HG03045 (cell line): ENCODE measurements around the gene SNAPC4.
"Not testable (repeated sequence)": the region's sequence is repeated elsewhere in the genome, so short reads cannot be mapped to it uniquely, and the experiment has no call there.

Experiments
- ATAC-seq: cut with Tn5 transposase; IDR thresholded peaks from one replicate; pipeline ENCODE4 v1.9.1; 2021; ENCODE audit warnings: mild to moderate bottlenecking, moderate library complexity; ENCODE audit not compliant: unreplicated experiment

Gene SNAPC4

GRCh38 chr9:136409557-136410455 lies 9.8 kb upstream of the SNAPC4 start:
- no peak for ATAC-seq

- ATAC-seq, result no peak
These were observed 7.9 kb upstream of the SNAPC4 start for GRCh38 chr9:136407911-136408310.

DNA sequence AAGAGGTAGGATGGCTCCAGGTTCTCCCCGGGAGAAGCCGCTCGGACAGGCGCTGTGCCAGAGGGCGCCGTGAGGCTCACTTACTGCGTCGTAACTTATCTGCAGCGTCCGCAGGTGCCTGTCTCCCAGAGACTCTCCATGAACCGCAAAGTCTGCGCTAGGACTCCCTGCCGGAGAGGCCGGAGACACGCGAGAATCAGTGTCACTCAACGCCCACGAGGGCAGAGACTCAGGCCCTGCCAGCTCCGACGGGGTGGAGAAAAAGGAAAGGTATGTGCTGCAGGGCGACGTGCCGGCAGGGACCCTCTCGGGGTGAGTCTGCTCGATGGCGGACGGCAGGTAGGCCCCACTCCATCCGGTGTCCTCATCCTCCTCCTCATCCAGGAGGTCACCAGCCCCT lies 7.1 kb upstream of the SNAPC4 start:
- not testable (repeated sequence) for ATAC-seq

GRCh38 chr9:136405904-136406303 lies 5.9 kb upstream of the SNAPC4 start:
- ATAC-seq, result not testable (repeated sequence)

DNA sequence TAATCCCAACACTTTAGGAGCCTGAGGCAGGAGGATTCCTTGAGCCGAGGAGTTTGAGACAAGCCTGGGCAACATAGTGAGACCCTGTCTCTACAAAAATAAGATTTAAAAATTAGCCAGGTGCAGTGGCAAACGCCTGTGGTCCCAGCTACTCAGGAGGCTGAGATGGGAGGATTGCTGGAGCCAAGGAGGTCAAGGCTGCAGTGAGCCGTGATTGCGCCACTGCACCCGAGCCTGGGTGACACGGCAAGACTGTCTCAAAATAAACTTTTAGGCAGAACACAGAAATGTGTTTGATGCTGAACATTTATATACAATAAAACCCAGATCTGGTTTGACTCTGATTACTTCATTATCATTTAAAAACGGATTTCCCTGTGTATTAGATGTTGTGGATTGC lies 5.5 kb upstream of the SNAPC4 start:
- ATAC-seq, result no peak

GRCh38 chr9:136404801-136405136 lies 4.8 kb upstream of the SNAPC4 start:
- no peak for ATAC-seq

DNA sequence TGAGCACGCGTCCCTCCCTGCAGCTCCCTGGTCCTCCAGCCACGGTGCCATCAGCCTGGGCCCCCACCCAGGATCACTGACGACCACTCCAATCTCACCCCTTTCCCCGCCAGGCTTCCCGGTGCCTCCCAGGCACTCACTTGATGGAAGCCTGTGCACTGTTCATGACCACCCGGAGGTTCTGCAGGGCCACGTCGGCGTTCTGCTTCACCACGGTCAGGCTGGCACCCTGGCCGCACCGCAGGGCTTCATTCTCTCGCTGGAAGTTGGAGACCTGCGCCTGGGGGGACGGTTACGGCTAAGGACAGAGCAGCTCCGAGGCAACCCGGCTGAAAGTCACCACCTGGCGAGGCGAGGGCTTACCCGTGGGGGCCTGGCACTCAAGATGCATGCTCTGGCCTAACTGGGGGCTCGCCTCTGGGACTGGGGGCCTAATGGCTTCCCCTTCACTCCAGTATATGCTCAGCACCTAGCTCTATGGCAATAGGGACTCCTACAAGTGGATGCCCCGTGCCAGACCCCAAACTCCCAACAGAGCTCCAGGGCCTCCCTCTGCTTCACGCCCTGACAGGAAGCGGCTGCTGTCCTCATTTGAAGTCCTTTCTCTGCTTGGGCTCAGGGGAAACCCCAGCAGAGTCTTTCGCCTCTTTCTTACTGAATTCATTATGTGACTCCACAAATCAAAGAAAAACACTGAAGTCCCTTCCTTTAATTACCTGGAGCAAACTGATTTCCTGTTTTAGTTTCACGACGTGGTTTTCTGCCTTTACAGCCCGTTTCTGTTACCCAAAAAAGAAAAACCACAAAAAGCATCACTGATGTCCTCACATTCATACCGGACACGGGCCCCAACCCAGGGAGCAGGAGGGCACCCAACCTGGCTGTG lies 4.2 kb upstream of the SNAPC4 start:
- ATAC-seq, result no peak

- ATAC-seq, result no peak
These were observed 3.6 kb upstream of the SNAPC4 start for GRCh38 chr9:136403538-136403914.

- no peak for ATAC-seq
These were observed 2.1 kb upstream of the SNAPC4 start for GRCh38 chr9:136402067-136402466.

GRCh38 chr9:136401173-136401922 lies 1.4 kb upstream of the SNAPC4 start:
- no peak for ATAC-seq

- ATAC-seq, result peak; percentile 34
These were observed 563 bp downstream of the SNAPC4 start for GRCh38 chr9:136399176-136400037.

GRCh38 chr9:136398286-136398685 lies 1.7 kb downstream of the SNAPC4 start:
- ATAC-seq, result no peak

- no peak for ATAC-seq
These were observed 2.3 kb downstream of the SNAPC4 start for GRCh38 chr9:136397643-136398042.

DNA sequence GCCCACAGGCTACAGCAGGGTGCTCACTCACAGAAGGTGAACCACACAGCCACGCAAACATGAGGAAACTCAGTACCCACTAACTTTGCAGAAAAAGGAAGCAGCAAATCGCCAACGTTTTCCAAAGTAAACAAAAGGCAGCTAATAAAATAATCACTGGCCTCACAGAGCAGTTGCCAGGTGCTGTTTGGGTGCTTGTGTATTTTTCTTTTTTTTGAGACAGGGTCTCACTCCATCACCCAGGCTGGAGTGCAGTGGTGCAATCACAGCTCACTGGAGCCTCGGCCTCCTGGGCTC lies 3.8 kb downstream of the SNAPC4 start:
- no peak for ATAC-seq

DNA sequence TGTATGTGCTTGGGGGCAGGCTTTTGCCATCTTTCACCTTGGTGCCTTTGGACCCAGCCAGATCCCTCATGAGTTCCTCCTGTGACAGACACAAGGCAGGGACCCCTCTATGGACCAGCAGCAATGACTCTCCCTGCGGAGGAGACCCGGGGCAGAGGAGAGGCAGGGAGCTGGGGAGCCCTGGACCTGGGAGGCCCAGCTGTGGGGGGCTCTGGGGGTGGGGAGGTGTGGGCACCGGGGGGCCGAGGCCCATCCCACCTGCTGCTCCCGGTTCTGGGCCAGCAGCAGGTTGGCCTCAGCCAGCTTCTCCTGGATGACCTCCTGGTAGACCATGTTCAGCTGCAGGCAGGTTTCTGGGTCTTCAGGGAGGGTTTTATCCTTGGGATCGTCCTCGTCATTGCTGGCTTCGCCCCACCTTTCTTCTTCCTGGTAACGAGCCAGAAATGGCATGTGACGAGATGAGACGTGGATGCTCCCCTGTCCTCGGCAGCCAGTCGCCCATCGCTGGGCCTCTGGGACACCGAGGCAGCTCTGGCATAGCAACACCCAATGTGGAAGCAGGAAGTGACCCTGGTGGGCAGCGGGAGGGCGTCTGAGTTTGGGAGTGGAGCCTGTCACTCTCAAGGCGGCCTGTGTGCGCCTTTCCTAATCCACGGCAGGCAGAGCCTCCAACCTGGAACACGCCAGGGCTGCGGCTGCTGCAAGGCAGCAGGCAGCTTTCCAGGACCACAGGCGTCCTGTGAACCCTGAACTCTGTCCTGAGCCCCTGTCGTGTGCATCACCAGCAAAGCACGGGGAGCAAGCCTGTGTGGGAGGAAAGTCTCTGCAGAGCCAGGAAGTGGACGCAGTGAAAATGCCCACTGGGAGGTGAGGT lies 4.4 kb downstream of the SNAPC4 start:
- no peak for ATAC-seq

DNA sequence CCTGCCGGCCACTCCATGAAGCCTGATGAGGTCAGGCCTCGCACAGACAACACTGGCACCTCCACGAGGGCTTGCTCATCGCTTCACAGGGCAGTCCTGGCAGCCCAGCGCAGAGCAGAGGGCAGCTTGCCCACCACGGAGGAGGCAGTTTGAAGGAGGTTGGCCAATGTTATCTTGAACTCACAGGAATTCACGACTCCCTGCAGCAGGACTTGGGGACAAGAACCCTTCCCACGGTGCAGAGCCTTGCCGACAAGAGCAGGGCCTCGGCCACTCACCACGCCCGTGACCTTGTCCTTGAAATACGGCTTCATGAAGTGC lies 5.0 kb downstream of the SNAPC4 start:
- ATAC-seq, result no peak

DNA sequence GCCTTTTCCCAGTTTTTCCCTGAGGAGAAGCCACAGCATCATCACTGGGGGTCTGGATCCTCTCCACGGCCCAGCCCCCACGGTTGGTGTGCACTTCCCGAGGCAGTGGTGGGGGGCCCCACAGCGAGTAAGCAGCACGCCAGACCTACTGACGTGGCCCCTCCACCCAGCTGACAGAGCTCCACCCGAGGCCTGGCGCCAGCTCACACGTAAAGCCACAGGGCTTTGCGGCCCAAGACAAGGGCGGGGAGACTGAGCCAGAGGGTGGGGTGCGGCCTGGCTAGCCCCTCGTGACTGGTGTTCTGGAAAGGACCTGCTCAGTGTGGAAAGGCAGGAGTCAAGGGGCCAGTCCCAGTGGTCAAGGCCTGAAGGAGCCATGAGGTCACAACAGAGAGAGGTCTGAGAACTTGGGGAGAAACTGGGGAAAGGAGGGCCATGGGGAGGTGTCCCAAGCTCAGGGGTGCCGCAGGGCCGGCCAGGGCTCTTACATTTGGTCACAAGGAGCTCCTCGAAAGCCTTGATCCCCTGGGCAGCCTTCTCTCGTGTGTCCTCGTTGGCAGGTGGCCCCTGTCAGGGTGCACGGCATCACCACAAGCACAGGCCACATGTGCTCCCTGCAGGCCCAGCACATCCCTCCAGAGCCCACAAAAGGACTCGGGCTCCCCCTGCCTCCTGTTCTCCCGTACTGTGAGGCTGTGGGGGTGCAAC lies 5.5 kb downstream of the SNAPC4 start:
- no peak for ATAC-seq

DNA sequence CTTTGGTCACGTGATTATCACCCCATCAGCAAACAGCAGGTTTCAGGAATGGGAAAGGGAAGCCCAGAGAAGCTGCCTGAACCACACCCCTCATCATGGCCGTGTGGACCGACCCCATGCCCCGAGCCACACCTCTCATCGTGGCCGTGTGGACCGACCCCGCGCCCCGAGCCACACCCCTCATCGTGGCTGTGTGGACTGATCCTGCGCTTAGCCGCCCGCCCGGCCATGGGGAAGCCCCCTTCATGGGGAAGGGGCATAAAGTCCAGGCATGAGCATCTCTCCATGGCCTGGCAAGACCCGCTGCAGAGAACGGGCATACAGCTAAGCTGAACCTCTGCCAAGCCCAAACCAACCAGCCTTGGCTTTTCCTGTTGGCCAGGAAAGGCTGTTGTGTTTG lies 6.4 kb downstream of the SNAPC4 start:
- ATAC-seq, result no peak
